Mesenchymal stem cell (in vitro differentiated cells and primary cell): ENCODE results near the gene DPP9.

Source experiments
- DNase-seq: peaks from one replicate; pipeline ENCODE4 v3.0.0-alpha.2; 2013
- H2AFZ ChIP-seq: one replicate; pipeline ENCODE4 v1.6.1; 2013; ENCODE audit warnings: low read depth, mild to moderate bottlenecking, control low read depth, inconsistent platforms, low read length, moderate library complexity
- H2AK5ac ChIP-seq: 2 replicates; pipeline ENCODE4 v1.6.1; 2013; ENCODE audit warnings: low read length, moderate library complexity, mild to moderate bottlenecking, inconsistent platforms; ENCODE audit not compliant: severe bottlenecking
- H2BK120ac ChIP-seq: one replicate; pipeline ENCODE4 v1.6.1; 2013; ENCODE audit warnings: low read depth, mild to moderate bottlenecking, inconsistent platforms, low read length, moderate library complexity
- H2BK12ac ChIP-seq, 2 experiments: one replicate each; pipeline ENCODE4 v1.6.1; 2013; ENCODE audit warnings: inconsistent platforms in 2 of 2, low read length in 2 of 2, mild to moderate bottlenecking in 2 of 2, moderate library complexity in 2 of 2, control low read depth in 1 of 2
- H2BK15ac ChIP-seq: one replicate; pipeline ENCODE4 v1.6.1; 2013; ENCODE audit warnings: mild to moderate bottlenecking, low read depth, inconsistent platforms; ENCODE audit not compliant: poor library complexity, severe bottlenecking
- H2BK5ac ChIP-seq: 2 replicates; pipeline ENCODE4 v1.6.1; 2013; ENCODE audit warnings: low read depth, mild to moderate bottlenecking, low read length, control low read depth, inconsistent platforms; ENCODE audit not compliant: poor library complexity, severe bottlenecking
- H3K14ac ChIP-seq, 2 experiments: one replicate each; pipeline ENCODE4 v1.6.1; 2013; ENCODE audit warnings: inconsistent platforms in 2 of 2, low read length in 2 of 2, control low read depth in 1 of 2, mild to moderate bottlenecking in 1 of 2, moderate library complexity in 1 of 2
- H3K18ac ChIP-seq, 2 experiments: one replicate each; pipeline ENCODE4 v1.6.1; 2013; ENCODE audit warnings: inconsistent platforms in 2 of 2, low read length in 2 of 2, control low read depth in 1 of 2, low read depth in 1 of 2, mild to moderate bottlenecking in 1 of 2
- H3K23ac ChIP-seq, 2 experiments: one replicate each; pipeline ENCODE4 v1.6.1; 2013; ENCODE audit warnings: inconsistent platforms in 2 of 2, low read length in 2 of 2, mild to moderate bottlenecking in 2 of 2, moderate library complexity in 2 of 2, control low read depth in 1 of 2
- H3K27ac ChIP-seq: 2 replicates; pipeline ENCODE4 v1.5.1; 2013; ENCODE audit warnings: mild to moderate bottlenecking, moderate library complexity, low read length, control low read depth, inconsistent platforms; ENCODE audit not compliant: poor library complexity, severe bottlenecking
- H3K27me3 ChIP-seq, 2 experiments: 2 replicates each; pipeline versions ENCODE4 v1.6.1 to v1.7.0; 2013; ENCODE audit warnings: low read length in 2 of 2, mild to moderate bottlenecking in 2 of 2, moderate library complexity in 2 of 2, control low read depth in 1 of 2, inconsistent platforms in 1 of 2; ENCODE audit not compliant: control insufficient read depth in 1 of 2, insufficient read depth in 1 of 2
- H3K36me3 ChIP-seq, 2 experiments: 2 replicates each; pipeline versions ENCODE4 v1.6.1 to v1.7.0; 2013; ENCODE audit warnings: low read length in 2 of 2, control low read depth in 1 of 2, inconsistent platforms in 1 of 2, low read depth in 1 of 2, mild to moderate bottlenecking in 1 of 2; ENCODE audit not compliant: insufficient read depth in 2 of 2, control insufficient read depth in 1 of 2
- H3K4ac ChIP-seq, 2 experiments: one replicate each; pipeline ENCODE4 v1.6.1; 2013; ENCODE audit warnings: inconsistent platforms in 2 of 2, low read length in 2 of 2, mild to moderate bottlenecking in 2 of 2, moderate library complexity in 2 of 2, control low read depth in 1 of 2, low read depth in 1 of 2
- H3K4me1 ChIP-seq: 2 replicates; pipeline ENCODE4 v1.6.1; 2013; ENCODE audit warnings: low read depth, low read length, control low read depth; ENCODE audit not compliant: control insufficient read depth, insufficient read depth
- H3K4me2 ChIP-seq: 2 replicates; pipeline ENCODE4 v1.6.1; 2013; ENCODE audit warnings: low read length, mild to moderate bottlenecking, inconsistent platforms; ENCODE audit not compliant: poor library complexity, severe bottlenecking
- H3K4me3 ChIP-seq, 2 experiments: 2 replicates each; pipeline versions ENCODE4 v1.5.1 to v1.7.0; 2013; ENCODE audit warnings: low read length in 2 of 2, mild to moderate bottlenecking in 2 of 2, control low read depth in 1 of 2, low read depth in 1 of 2; ENCODE audit not compliant: insufficient read depth in 1 of 2
- H3K79me1 ChIP-seq: replicated peaks from 2 replicates; pipeline ENCODE4 v1.6.1; 2013; ENCODE audit warnings: mild to moderate bottlenecking, control low read depth, low read length, inconsistent platforms; ENCODE audit not compliant: poor library complexity, severe bottlenecking
- H3K9ac ChIP-seq: 2 replicates; pipeline ENCODE4 v1.7.0; 2013; ENCODE audit warnings: mild to moderate bottlenecking, low read length, moderate library complexity
- H3K9me3 ChIP-seq: 2 replicates; pipeline ENCODE4 v1.7.0; 2013; ENCODE audit warnings: mild to moderate bottlenecking, low read length; ENCODE audit not compliant: control insufficient read depth
- H4K8ac ChIP-seq: one replicate; pipeline ENCODE4 v1.6.1; 2013; ENCODE audit warnings: inconsistent platforms, mild to moderate bottlenecking, low read length, moderate library complexity
- H4K91ac ChIP-seq: one replicate; pipeline ENCODE4 v1.6.1; 2013; ENCODE audit warnings: mild to moderate bottlenecking, low read length, inconsistent platforms
- WGBS: methylation state at CpG from one replicate; pipeline ENCODE4 v1.1.7; 2013; ENCODE audit warnings: mixed read lengths; 5-methylcytosine and 5-hydroxymethylcytosine counted together

The DPP9 gene

GRCh38 chr19:4759388-4760284 is 36.0 kb upstream of the DPP9 start:
- Histone ChIP-seq H3K4me2 (peak overlapping the region; percentile 66), H3K27ac (no peak overlapping the region), H2BK120ac (no peak overlapping the region), H3K36me3 (no peaks in the 10 kb centered on the region), H3K23ac (no peak overlapping the region), H3K14ac (no peak overlapping the region), H3K4me3 (peak overlapping the region; percentile 37 to 68), H2BK15ac (peak overlapping the region; percentile 41), H3K79me1 (no peaks in the 10 kb centered on the region), H3K9ac (peak overlapping the region; percentile 18), H2BK5ac (no peak overlapping the region), H2AFZ (peak overlapping the region; percentile 65), H2AK5ac (no peak overlapping the region), H3K4ac (peak overlapping the region in 1 of 2 experiments; percentile 62), H3K18ac (peak overlapping the region; percentile 3 to 19), H4K91ac (no peak overlapping the region), H3K4me1 (peaks cover 11% of the 10 kb centered on the region), H3K9me3 (peaks cover 2% of the 10 kb centered on the region), H3K27me3 (peaks cover 52 to 67% of the 10 kb centered on the region in 2 experiments), H4K8ac (no peak overlapping the region), H2BK12ac (peak overlapping the region in 1 of 2 experiments; percentile 43)
- 7% methylated on average over 38 of the region's 53 CpGs for WGBS
- DNase-seq = peak; percentile 90

DNA sequence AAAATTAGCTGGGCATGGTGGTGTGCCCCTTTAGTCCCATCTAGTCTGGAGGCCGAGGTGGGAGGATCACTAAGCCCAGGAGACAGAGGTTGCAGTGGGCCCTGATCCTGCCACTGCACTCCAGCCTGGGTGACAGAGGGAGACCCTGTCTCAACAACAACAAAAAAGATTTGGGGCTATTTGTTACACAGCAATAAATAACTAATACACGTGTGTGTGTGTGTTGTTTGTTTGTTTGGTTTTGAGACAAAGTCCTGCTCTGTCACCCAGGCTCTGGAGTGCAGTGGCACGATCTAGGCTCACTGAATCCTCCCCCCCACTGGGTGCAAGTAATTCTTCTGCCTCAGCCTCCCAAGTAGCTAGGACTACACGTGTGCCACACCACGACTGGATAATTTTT is 35.0 kb upstream of the DPP9 start:
- H4K91ac ChIP-seq = no peak overlapping the region
- DNase-seq = no peak
- peaks cover 2% of the 10 kb centered on the region for H3K9me3 ChIP-seq
- no peak overlapping the region for H2BK5ac ChIP-seq
- no peak overlapping the region for H3K4me2 ChIP-seq
- H2AK5ac ChIP-seq = no peak overlapping the region
- no peaks in the 10 kb centered on the region for H3K36me3 ChIP-seq
- H3K14ac ChIP-seq = no peak overlapping the region
- no peak overlapping the region for H3K18ac ChIP-seq
- no peak overlapping the region for H4K8ac ChIP-seq
- peaks cover 11% of the 10 kb centered on the region for H3K4me1 ChIP-seq
- no peak overlapping the region for H2BK120ac ChIP-seq
- H3K4ac ChIP-seq = no peak overlapping the region
- no peak overlapping the region for H3K27ac ChIP-seq
- 83% methylated on average over 4 of the region's 5 CpGs for WGBS
- H3K9ac ChIP-seq = no peak overlapping the region
- no peak overlapping the region for H2BK12ac ChIP-seq
- peaks cover 43 to 58% of the 10 kb centered on the region in 2 experiments for H3K27me3 ChIP-seq
- H2AFZ ChIP-seq = no peak overlapping the region
- no peaks in the 10 kb centered on the region for H3K79me1 ChIP-seq
- no peak overlapping the region for H3K23ac ChIP-seq
- no peak overlapping the region for H2BK15ac ChIP-seq
- H3K4me3 ChIP-seq = no peak overlapping the region

- no peak for DNase-seq
- Histone ChIP-seq H3K4ac (no peak overlapping the region), H2BK15ac (no peak overlapping the region), H3K23ac (no peak overlapping the region), H2BK5ac (no peak overlapping the region), H3K4me1 (peaks cover 11% of the 10 kb centered on the region), H2AK5ac (no peak overlapping the region), H2BK12ac (no peak overlapping the region), H3K36me3 (no peaks in the 10 kb centered on the region), H4K91ac (no peak overlapping the region), H3K9ac (no peak overlapping the region), H3K9me3 (peaks cover 2% of the 10 kb centered on the region), H3K14ac (no peak overlapping the region), H3K4me2 (no peak overlapping the region), H4K8ac (no peak overlapping the region), H3K27ac (no peak overlapping the region), H2BK120ac (no peak overlapping the region), H2AFZ (no peak overlapping the region), H3K27me3 (peaks cover 37 to 52% of the 10 kb centered on the region in 2 experiments), H3K79me1 (no peaks in the 10 kb centered on the region), H3K18ac (no peak overlapping the region), H3K4me3 (no peak overlapping the region)
- 85% methylated on average over 3 of the region's 4 CpGs for WGBS
These were observed 34.4 kb upstream of the DPP9 start for GRCh38 chr19:4758082-4758481.

- H3K9ac ChIP-seq = no peak overlapping the region
- H3K14ac ChIP-seq = no peak overlapping the region
- H3K27me3 ChIP-seq = peaks cover 13 to 28% of the 10 kb centered on the region in 2 experiments
- no peak overlapping the region for H2AK5ac ChIP-seq
- no peak overlapping the region for H2BK12ac ChIP-seq
- H2BK15ac ChIP-seq = no peak overlapping the region
- no peaks in the 10 kb centered on the region for H3K36me3 ChIP-seq
- H3K4me1 ChIP-seq = peaks cover 11% of the 10 kb centered on the region
- 92% methylated on average over 4 of the region's 7 CpGs for WGBS
- no peak overlapping the region for H3K4me2 ChIP-seq
- H3K18ac ChIP-seq = no peak overlapping the region
- H3K4me3 ChIP-seq = no peak overlapping the region
- no peak overlapping the region for H3K4ac ChIP-seq
- H3K23ac ChIP-seq = no peak overlapping the region
- no peak overlapping the region for H2BK120ac ChIP-seq
- no peak overlapping the region for H2AFZ ChIP-seq
- H4K8ac ChIP-seq = no peak overlapping the region
- no peaks in the 10 kb centered on the region for H3K79me1 ChIP-seq
- H2BK5ac ChIP-seq = no peak overlapping the region
- H3K9me3 ChIP-seq = peaks cover 2% of the 10 kb centered on the region
- no peak for DNase-seq
- no peak overlapping the region for H4K91ac ChIP-seq
- H3K27ac ChIP-seq = no peak overlapping the region
These were observed 31.8 kb upstream of the DPP9 start for GRCh38 chr19:4755459-4755858.
